ENCODE data around the gene DYNLL1.
"Not testable (repeated sequence)": the region's sequence is repeated elsewhere in the genome, so short reads cannot be mapped to it uniquely, and the experiment has no call there.

Gene DYNLL1

GRCh38 chr12:120495731-120496412, at the start of gene DYNLL1:
TSS of gene DYNLL1 (plus strand) at chr12:120496113. CDS start at chr12:120496422, 309 bp downstream.
- peak; percentile 97 for DNase-seq (ENCODE audit: low read depth in 2 of 2)
- peak within 1 kb of the TSS; percentile 89 to 94 for H3K4me3 ChIP-seq (replicated peaks in 1 of 2; ENCODE audit: low read depth in 2 of 2, low read length in 2 of 2)
- no peak for TF ChIP-seq CTCF (IDR thresholded peaks at IDR 0.05; ENCODE audit: low read depth, low read length)

- DNase-seq (ENCODE audit: low read depth in 2 of 2), result not testable (repeated sequence)
- peak overlapping the region; percentile 100 for H3K4me3 ChIP-seq (replicated peaks in 1 of 2; ENCODE audit: low read depth in 2 of 2, low read length in 2 of 2)
Measured at GRCh38 chr12:120446844-120447178, 49.1 kb upstream of the DYNLL1 start.

GRCh38 chr12:120447992-120448391, 47.9 kb upstream of the DYNLL1 start:
- no peak for DNase-seq (ENCODE audit: low read depth in 2 of 2)
- H3K4me3 ChIP-seq (replicated peaks in 1 of 2; ENCODE audit: low read depth in 2 of 2, low read length in 2 of 2), result no peak overlapping the region
- no peak for TF ChIP-seq CTCF (IDR thresholded peaks at IDR 0.05; ENCODE audit: low read depth, low read length)

GRCh38 chr12:120452524-120452923, 43.4 kb upstream of the DYNLL1 start:
- DNase-seq (ENCODE audit: low read depth in 2 of 2), result peak; percentile 29 to 52
- not testable (repeated sequence) for H3K4me3 ChIP-seq (replicated peaks in 1 of 2; ENCODE audit: low read depth in 2 of 2, low read length in 2 of 2)

GRCh38 chr12:120453060-120453750, 42.7 kb upstream of the DYNLL1 start:
- H3K4me3 ChIP-seq (replicated peaks in 1 of 2; ENCODE audit: low read depth in 2 of 2, low read length in 2 of 2), result no peak overlapping the region
- no peak for DNase-seq (ENCODE audit: low read depth in 2 of 2)
- no peak for TF ChIP-seq CTCF (IDR thresholded peaks at IDR 0.05; ENCODE audit: low read depth, low read length)

GRCh38 chr12:120453977-120454376, 41.9 kb upstream of the DYNLL1 start:
- DNase-seq (ENCODE audit: low read depth in 2 of 2), result peak; percentile 26 to 50
- TF ChIP-seq CTCF (IDR thresholded peaks at IDR 0.05; ENCODE audit: low read depth, low read length), result peak; percentile 73
- H3K4me3 ChIP-seq (replicated peaks in 1 of 2; ENCODE audit: low read depth in 2 of 2, low read length in 2 of 2), result no peak overlapping the region

- TF ChIP-seq CTCF (IDR thresholded peaks at IDR 0.05; ENCODE audit: low read depth, low read length), result no peak
- no peak for DNase-seq (ENCODE audit: low read depth in 2 of 2)
- no peak overlapping the region for H3K4me3 ChIP-seq (replicated peaks in 1 of 2; ENCODE audit: low read depth in 2 of 2, low read length in 2 of 2)
Measured at GRCh38 chr12:120455302-120455701, 40.6 kb upstream of the DYNLL1 start.

GRCh38 chr12:120457133-120457532, 38.8 kb upstream of the DYNLL1 start:
- peak in 1 of 2 donors; percentile 17 for DNase-seq (ENCODE audit: low read depth in 2 of 2)
- peak; percentile 47 for TF ChIP-seq CTCF (IDR thresholded peaks at IDR 0.05; ENCODE audit: low read depth, low read length)
- no peak overlapping the region for H3K4me3 ChIP-seq (replicated peaks in 1 of 2; ENCODE audit: low read depth in 2 of 2, low read length in 2 of 2)

Data from cardiac fibroblast (primary cell).